Hematopoietic multipotent progenitor cell (in vitro differentiated cells): ENCODE data around the gene MED29. TPM values are rescaled to one million over a fixed set of nuclear protein-coding genes. Genes with fewer than 3 reads are reported as not detected.
A peak's percentile ranks its signal among the peaks of the same experiment; 100 is the strongest.

ENCODE experiments used
- DNase-seq, 3 donors: peaks; one replicate each; pipeline ENCODE4 v3.0.0-alpha.2; 2011 to 2015; ENCODE audit warnings: low read depth in 2 of 3, low spot score in 2 of 3
- total RNA-seq: library from RNA; depleted of rRNA; stranded (reverse); fragments of >200 nt; gene quantifications from one replicate; pipeline ENCODE4 v1.2.3, GENCODE V29; 2012

Gene MED29
- total RNA-seq, 1 donor, result 35.5 TPM

- DNase-seq, result peak; percentile 85 to 93 (median 88)
Observed at GRCh38 chr19:39397360-39398296, 6.5 kb downstream of the MED29 start.

GRCh38 chr19:39398297-39398864, 7.2 kb downstream of the MED29 start:
- DNase-seq, result peak in 1 of 3 donors; percentile 28

DNA sequence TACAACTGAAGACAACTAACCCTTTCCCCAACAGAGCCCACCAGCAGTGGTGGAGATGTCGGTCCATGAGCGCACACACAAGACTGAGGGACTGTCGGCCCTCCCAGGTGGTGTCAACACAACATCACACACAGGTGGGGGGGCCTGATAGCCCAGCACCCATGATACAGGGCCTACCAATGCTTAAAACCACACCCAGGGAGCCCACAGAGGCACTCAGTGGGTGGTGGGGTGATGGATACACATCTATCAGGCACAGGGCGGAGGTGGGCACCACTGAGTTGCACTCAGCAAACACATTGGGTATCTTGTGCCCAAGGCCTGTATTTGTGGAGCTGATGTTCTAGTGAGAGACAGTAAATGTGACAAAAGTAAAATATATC, 8.5 kb downstream of the MED29 start:
- no peak for DNase-seq

GRCh38 chr19:39400061-39400460, 8.9 kb downstream of the MED29 start:
- DNase-seq, result no peak

DNA sequence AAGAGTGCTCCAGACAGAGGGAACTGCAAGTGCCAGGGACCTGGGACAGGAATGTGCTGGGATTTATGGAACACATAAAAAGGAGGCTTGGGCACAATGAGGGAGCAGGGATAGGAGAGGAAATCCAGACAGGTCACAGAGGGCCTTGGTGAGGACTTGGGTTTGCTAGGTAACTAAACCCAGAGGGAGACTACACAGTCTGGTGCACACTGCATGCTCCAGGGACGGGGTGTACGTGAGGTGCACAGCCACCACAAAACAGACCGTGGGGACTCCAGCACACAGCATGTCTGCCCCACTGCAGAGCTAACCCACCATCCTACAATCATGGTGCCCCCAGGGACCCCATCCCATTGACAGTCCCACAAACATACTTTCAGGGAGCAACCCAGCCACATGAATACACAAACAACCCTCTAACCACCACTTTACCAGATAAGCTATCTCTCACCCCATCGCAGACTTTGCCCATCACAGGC, 9.9 kb downstream of the MED29 start:
- no peak for DNase-seq

DNA sequence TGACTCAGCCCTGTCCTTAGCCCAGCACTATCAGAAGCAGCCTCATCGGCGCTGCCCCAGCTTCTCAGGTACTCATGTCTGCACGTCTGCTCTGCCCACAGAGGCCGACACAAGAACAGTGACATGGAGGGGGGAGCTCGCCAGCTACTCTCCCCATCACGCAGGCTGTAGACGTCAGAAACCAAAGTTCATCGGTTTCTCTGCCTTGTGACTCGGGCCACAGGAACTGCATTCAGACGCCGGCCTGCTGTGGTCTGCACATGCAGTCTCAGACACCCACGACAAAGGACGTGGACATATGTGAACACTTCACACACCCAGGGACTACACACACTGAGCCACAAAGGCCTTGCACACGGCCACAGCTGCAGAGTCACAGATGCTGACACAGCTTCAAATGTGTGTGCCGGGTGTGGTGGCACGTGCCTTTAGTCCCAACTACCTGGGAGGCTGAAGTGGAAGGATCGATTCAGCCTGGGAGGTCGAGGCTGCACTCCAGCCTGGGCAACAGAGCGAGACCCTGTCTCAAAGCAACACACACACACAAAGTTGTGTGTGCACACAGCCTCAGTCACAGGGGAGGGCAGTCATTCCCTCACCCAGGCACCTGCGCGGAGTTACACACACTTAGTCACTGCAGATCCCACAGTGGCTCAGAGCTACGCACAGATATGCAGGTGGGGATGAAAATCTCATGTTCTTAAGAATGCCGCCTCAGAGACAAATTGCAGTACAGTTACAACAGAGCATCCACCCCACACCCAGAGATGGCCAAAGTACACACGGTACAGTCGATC, 10.6 kb downstream of the MED29 start:
- peak in 2 of 3 donors; percentile 31 to 79 for DNase-seq

DNA sequence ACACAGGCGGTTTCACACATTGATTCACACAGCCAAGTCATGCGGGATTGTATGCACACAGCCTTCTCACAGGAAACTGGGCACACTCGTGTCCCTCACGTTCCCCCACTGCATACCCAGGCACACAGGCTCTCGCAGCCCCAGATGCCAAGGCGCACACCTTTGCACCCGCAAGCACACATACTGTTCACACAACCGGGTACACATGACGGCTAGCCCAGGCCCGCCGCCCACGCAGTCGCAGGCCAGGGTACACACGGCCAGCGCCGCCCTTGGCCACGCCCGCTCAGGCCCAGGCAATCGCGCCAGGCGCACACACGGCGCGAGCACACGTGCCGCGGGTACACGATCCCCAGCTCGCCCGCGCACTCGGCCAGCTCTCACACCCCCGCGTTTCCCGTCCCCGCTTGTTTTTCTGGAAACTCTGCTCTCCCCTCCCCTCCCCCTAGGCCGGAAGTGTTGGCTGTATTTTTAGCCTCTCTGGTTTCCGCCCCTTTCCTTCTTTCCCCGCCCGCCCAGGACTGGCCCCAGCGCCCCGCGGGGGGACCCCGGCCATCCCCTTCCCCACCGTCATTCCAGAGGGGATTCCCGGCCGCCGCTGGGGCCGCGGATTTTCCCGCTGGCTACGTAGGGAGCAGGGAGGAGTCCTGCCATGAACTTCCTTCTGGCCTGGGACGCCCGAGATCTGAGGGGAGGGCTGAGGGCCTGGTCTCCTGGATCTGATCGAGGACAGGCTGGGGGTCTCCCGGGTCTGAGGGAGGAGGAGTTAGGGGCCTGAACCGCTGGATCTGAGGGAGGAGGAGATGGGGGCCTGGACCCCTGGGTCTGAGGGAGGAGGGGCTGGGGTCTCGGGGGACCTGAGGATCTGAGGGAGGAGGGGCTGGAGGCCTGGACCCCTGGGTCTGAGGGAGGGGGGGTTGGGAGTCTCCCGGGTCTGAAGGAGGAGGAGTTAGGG, 11.4 kb downstream of the MED29 start:
- DNase-seq, result peak; percentile 54 to 95 (median 91)

DNA sequence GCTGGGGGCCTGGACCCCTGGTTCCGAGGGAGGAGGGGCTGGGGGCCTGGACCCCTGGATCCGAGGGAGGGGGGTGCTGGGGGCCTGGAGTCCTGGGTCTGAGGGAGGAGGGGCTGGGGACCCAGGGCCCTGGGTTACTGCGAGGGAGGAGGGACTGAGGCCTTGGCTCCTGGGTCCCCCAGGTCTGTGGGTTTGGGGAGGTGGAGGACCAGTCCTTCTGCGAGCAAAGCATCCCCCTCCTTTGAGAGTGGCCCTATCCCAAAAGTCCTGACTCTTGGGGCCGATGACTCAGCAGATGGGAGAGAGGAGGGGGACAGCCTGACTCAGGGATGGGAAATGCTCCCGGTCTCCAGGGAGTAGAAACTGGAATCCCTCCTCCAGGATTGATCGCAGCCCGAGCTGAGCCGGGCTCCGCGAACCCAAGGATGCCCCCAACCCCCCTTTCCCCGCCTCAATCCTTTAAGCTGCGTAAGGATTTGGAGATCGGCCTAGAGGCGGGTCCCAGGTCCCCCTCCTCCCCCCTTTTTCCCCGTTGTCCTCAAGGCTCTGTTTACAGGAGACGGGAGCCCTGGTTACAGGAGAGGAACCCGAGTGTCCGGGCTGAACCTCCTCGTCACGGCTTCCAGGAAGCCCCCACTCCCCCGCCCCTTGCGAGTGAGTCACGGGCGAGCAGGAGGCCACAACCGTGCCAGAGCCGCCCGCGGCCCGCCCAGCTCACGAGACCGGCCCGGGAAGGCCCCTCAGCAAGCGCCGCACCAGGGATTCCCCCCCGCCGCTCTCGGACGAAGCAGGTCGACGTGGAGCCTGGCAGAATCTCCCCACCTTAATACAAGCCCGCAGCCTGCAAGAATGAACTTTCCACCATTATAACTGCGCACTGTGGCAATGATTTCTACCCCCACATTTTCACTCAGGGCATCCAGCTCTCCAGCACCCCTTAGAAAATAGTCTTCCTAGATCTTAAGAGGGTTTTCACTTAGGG, 12.4 kb downstream of the MED29 start:
- peak; percentile 89 to 99 (median 99) for DNase-seq

- no peak for DNase-seq
Observed at GRCh38 chr19:39405261-39405957, 14.2 kb downstream of the MED29 start.

GRCh38 chr19:39405958-39406655, 14.9 kb downstream of the MED29 start:
- DNase-seq, result peak; percentile 78 to 85 (median 84)

DNA sequence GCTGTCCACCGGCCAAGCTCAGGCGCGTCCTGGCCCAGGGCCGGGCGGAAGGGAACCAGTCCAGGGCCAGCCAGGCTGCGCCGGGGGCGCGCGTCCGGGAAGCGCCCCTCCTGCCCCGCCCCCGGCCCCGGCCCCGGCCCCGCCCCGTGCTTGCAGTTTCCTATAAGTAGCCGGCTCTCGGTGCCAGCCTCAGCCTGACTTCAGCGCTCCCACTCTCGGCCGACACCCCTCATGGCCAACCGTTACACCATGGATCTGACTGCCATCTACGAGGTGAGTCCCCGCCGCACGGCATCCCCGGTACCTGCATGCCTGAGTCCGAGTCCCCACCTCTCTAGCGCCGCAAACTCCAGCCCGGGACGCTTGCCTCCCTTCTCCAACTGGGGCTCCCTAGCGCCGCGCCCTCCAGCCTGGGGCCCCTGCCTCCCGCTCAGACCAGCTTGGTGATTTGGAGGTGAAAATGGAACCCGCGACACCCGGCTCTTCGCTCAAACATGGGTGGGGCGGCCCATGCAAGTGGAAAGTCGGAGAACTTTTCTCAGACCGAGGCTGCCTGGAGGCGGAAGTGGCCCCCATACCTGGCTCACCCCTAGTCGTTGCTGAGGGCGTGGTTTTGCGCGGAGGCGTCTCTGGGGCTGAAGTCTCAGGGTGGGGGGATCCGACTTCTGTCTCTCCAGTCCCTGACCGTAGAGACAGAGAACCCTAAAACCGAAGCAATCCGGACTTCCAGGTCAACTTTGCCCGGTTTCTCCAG, 15.7 kb downstream of the MED29 start, which contains the start of gene ZFP36:
Gene ZFP36 (plus strand): TSS at position 192 of the 754 bp plus-strand sequence. CDS start 58 bp downstream, at position 250.
- DNase-seq, result peak; percentile 79 to 87 (median 86)

DNA sequence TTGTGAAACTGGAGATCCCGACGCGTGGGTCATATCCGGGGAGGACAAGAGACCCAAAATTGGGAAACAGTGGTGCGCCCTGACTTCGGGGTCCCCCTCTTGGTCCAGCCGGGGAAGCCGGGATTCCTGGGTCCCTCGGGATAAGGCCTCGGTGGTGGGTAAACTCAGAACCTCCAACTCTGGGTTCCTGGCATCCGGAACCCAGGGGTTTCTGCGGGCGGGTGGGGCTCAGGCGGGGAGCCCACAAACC, 16.2 kb downstream of the MED29 start:
- DNase-seq, result no peak

DNA sequence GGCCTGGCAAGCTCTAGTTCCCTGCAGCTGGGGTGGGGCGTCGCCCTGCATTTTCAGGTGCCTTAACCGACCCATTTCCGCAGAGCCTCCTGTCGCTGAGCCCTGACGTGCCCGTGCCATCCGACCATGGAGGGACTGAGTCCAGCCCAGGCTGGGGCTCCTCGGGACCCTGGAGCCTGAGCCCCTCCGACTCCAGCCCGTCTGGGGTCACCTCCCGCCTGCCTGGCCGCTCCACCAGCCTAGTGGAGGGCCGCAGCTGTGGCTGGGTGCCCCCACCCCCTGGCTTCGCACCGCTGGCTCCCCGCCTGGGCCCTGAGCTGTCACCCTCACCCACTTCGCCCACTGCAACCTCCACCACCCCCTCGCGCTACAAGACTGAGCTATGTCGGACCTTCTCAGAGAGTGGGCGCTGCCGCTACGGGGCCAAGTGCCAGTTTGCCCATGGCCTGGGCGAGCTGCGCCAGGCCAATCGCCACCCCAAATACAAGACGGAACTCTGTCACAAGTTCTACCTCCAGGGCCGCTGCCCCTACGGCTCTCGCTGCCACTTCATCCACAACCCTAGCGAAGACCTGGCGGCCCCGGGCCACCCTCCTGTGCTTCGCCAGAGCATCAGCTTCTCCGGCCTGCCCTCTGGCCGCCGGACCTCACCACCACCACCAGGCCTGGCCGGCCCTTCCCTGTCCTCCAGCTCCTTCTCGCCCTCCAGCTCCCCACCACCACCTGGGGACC, 16.6 kb downstream of the MED29 start:
- DNase-seq, result no peak

GRCh38 chr19:39408392-39409207, 17.4 kb downstream of the MED29 start:
- peak in 1 of 3 donors; percentile 47 for DNase-seq
